ENCODE data around the gene ZNF579. TPM values are rescaled to one million over a fixed set of nuclear protein-coding genes. Genes with fewer than 3 reads are reported as not detected.
A peak's percentile ranks its signal among the peaks of the same experiment; 100 is the strongest.

Gene ZNF579
- total and polyA plus RNA-seq, 2 of the 13 experiments (the other 11 are each of a cell fraction or from before 2014, with no cell fraction given) = 2.1 to 2.9 TPM

DNA sequence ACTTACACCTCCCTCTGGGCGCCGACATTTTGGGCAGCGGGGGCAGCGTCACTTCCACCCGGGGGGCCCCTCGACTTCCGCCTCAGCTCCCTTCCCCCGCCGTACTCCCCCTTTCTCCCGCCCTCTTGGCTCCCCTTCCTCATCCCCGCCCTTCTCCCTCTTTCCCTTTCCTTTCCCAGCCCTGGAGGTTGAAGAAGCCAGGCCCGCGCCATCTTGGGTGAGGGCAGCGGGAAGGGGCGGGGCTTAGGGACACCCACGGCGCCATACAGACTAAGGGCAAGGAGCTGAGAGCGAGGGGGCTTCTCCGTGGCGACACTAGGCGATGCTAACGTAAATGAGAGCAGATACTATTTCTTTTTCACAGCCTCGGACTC lies 18.8 kb upstream of the ZNF579 start, which contains the start of gene FIZ1 (continued):
- TF ChIP-seq ZNF543 (CRISPR knock-in tag; IDR thresholded peaks at IDR 0.05) = peak; percentile 30
- no peak for TF ChIP-seq ZFAT (CRISPR knock-in tag; conservative IDR thresholded peaks at IDR 0.05)
- TF ChIP-seq POGZ (CRISPR knock-in tag; IDR thresholded peaks at IDR 0.05) = peak; percentile 31; the same call in 1 of the 2 replicates
- no peak for TF ChIP-seq ZSCAN21 (CRISPR knock-in tag; IDR thresholded peaks at IDR 0.05; ENCODE audit: borderline replicate concordance)
- TF ChIP-seq ZNF724P (CRISPR knock-in tag; IDR thresholded peaks at IDR 0.05; ENCODE audit: borderline replicate concordance) = no peak
- TF ChIP-seq SCMH1 (CRISPR knock-in tag; IDR thresholded peaks at IDR 0.05; ENCODE audit: borderline replicate concordance) = no peak
- no peak for TF ChIP-seq RAD51 (IDR thresholded peaks at IDR 0.05; ENCODE audit: borderline replicate concordance)
- TF ChIP-seq GATAD1 (CRISPR knock-in tag; IDR thresholded peaks at IDR 0.05) = peak; percentile 90
- TF ChIP-seq REXO4 (CRISPR knock-in tag; IDR thresholded peaks at IDR 0.05; ENCODE audit: borderline replicate concordance) = no peak
- TF ChIP-seq GTF2F1 (IDR thresholded peaks at IDR 0.05; ENCODE audit: low read length) = no peak
- TF ChIP-seq, protein P1, sequence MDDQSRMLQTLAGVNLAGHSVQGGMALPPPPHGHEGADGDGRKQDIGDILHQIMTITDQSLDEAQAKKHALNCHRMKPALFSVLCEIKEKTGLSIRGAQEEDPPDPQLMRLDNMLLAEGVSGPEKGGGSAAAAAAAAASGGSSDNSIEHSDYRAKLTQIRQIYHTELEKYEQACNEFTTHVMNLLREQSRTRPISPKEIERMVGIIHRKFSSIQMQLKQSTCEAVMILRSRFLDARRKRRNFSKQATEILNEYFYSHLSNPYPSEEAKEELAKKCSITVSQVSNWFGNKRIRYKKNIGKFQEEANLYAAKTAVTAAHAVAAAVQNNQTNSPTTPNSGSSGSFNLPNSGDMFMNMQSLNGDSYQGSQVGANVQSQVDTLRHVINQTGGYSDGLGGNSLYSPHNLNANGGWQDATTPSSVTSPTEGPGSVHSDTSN (CRISPR knock-in tag; IDR thresholded peaks at IDR 0.05; ENCODE audit: borderline replicate concordance) = no peak
- no peak for TF ChIP-seq HNF4A (CRISPR knock-in tag; IDR thresholded peaks at IDR 0.05)
- TF ChIP-seq THAP11 (CRISPR knock-in tag; IDR thresholded peaks at IDR 0.05) = peak; percentile 90
- no peak for TF ChIP-seq ZBTB21 (CRISPR knock-in tag; IDR thresholded peaks at IDR 0.05)
- peak; percentile 25; the same call in 1 of the 2 replicates for TF ChIP-seq NFYC (CRISPR knock-in tag; IDR thresholded peaks at IDR 0.05)
- no peak for TF ChIP-seq TCF12 (IDR thresholded peaks at IDR 0.05)
- TF ChIP-seq TCF12 (CRISPR knock-in tag; IDR thresholded peaks at IDR 0.05) = no peak
- peak; percentile 42; the same call in 1 of the 2 replicates for TF ChIP-seq MEIS1 (CRISPR knock-in tag; IDR thresholded peaks at IDR 0.05; ENCODE audit: borderline replicate concordance)
- TF ChIP-seq HMGA1 (CRISPR knock-in tag; conservative IDR thresholded peaks at IDR 0.05) = no peak
- TF ChIP-seq, protein P2, sequence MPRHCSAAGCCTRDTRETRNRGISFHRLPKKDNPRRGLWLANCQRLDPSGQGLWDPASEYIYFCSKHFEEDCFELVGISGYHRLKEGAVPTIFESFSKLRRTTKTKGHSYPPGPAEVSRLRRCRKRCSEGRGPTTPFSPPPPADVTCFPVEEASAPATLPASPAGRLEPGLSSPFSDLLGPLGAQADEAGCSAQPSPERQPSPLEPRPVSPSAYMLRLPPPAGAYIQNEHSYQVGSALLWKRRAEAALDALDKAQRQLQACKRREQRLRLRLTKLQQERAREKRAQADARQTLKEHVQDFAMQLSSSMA (CRISPR knock-in tag; IDR thresholded peaks at IDR 0.05) = no peak
- TF ChIP-seq, protein P3, sequence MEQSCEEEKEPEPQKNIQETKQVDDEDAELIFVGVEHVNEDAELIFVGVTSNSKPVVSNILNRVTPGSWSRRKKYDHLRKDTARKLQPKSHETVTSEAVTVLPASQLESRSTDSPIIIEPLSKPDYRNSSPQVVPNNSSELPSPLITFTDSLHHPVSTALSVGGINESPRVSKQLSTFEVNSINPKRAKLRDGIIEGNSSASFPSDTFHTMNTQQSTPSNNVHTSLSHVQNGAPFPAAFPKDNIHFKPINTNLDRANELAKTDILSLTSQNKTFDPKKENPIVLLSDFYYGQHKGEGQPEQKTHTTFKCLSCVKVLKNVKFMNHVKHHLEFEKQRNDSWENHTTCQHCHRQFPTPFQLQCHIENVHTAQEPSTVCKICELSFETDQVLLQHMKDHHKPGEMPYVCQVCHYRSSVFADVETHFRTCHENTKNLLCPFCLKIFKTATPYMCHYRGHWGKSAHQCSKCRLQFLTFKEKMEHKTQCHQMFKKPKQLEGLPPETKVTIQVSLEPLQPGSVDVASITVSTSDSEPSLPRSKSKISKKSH (CRISPR knock-in tag; IDR thresholded peaks at IDR 0.05; ENCODE audit: borderline replicate concordance) = no peak
- TF ChIP-seq, protein P4, sequence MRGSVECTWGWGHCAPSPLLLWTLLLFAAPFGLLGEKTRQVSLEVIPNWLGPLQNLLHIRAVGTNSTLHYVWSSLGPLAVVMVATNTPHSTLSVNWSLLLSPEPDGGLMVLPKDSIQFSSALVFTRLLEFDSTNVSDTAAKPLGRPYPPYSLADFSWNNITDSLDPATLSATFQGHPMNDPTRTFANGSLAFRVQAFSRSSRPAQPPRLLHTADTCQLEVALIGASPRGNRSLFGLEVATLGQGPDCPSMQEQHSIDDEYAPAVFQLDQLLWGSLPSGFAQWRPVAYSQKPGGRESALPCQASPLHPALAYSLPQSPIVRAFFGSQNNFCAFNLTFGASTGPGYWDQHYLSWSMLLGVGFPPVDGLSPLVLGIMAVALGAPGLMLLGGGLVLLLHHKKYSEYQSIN (CRISPR knock-in tag; IDR thresholded peaks at IDR 0.05; ENCODE audit: borderline replicate concordance) = no peak
- TF ChIP-seq, protein P5, sequence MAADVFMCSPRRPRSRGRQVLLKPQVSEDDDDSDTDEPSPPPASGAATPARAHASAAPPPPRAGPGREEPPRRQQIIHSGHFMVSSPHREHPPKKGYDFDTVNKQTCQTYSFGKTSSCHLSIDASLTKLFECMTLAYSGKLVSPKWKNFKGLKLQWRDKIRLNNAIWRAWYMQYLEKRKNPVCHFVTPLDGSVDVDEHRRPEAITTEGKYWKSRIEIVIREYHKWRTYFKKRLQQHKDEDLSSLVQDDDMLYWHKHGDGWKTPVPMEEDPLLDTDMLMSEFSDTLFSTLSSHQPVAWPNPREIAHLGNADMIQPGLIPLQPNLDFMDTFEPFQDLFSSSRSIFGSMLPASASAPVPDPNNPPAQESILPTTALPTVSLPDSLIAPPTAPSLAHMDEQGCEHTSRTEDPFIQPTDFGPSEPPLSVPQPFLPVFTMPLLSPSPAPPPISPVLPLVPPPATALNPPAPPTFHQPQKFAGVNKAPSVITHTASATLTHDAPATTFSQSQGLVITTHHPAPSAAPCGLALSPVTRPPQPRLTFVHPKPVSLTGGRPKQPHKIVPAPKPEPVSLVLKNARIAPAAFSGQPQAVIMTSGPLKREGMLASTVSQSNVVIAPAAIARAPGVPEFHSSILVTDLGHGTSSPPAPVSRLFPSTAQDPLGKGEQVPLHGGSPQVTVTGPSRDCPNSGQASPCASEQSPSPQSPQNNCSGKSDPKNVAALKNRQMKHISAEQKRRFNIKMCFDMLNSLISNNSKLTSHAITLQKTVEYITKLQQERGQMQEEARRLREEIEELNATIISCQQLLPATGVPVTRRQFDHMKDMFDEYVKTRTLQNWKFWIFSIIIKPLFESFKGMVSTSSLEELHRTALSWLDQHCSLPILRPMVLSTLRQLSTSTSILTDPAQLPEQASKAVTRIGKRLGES (CRISPR knock-in tag; IDR thresholded peaks at IDR 0.05; ENCODE audit: borderline replicate concordance) = no peak
- no peak for TF ChIP-seq ZNF12 (CRISPR knock-in tag; IDR thresholded peaks at IDR 0.05)
- TF ChIP-seq ZFYVE20 (CRISPR knock-in tag; IDR thresholded peaks at IDR 0.05; ENCODE audit: borderline replicate concordance, low read depth) = no peak
